Epithelial cell of esophagus (primary cell): ENCODE measurements around the gene MRPL46.

Source experiments
- DNase-seq: peaks from one replicate; pipeline ENCODE4 v3.0.0; 2010; ENCODE audit warnings: low read depth
- H3K4me3 ChIP-seq: 2 replicates; pipeline ENCODE4 v1.5.1; 2011; ENCODE audit warnings: mild to moderate bottlenecking, low read length, control low read depth
- CTCF ChIP-seq: IDR thresholded peaks from 2 replicates; pipeline ENCODE4 v1.5.1; 2011; ENCODE audit warnings: low read depth, mild to moderate bottlenecking, low read length, control low read depth, inconsistent platforms; ENCODE audit not compliant: insufficient read depth; ENCODE audit errors: missing control alignments

The MRPL46 gene

GRCh38 chr15:88433046-88433685 is 34.0 kb downstream of the MRPL46 start:
- TF ChIP-seq CTCF: no peak
- DNase-seq: no peak
- no peak overlapping the region for H3K4me3 ChIP-seq

- no peak for DNase-seq
- no peak for TF ChIP-seq CTCF
- no peak overlapping the region for H3K4me3 ChIP-seq
Observed at GRCh38 chr15:88431441-88431840, 35.7 kb downstream of the MRPL46 start.

- no peak for DNase-seq
- no peak for TF ChIP-seq CTCF
- H3K4me3 ChIP-seq: no peak overlapping the region
Observed at GRCh38 chr15:88430051-88430450, 37.1 kb downstream of the MRPL46 start.

GRCh38 chr15:88428805-88429605 is 38.2 kb downstream of the MRPL46 start:
- H3K4me3 ChIP-seq: no peak overlapping the region
- no peak for DNase-seq
- no peak for TF ChIP-seq CTCF

- no peak overlapping the region for H3K4me3 ChIP-seq
- no peak for TF ChIP-seq CTCF
- DNase-seq: no peak
Observed at GRCh38 chr15:88428053-88428452, 39.1 kb downstream of the MRPL46 start.

- no peak for TF ChIP-seq CTCF
- no peak overlapping the region for H3K4me3 ChIP-seq
- DNase-seq: no peak
Observed at GRCh38 chr15:88426304-88426703, 40.9 kb downstream of the MRPL46 start.
